ENCODE results near the gene TENM4. TPM values are rescaled to one million over a fixed set of nuclear protein-coding genes. Genes with fewer than 3 reads are reported as not detected.

Gene TENM4
- total and polyA plus RNA-seq, 2 of the 13 experiments (the other 11 are each of a cell fraction or from before 2014, with no cell fraction given): not detected

GRCh38 chr11:79402912-79403311 lies 37.9 kb downstream of the TENM4 start (continued):
- no peak for TF ChIP-seq NFAT5 (CRISPR knock-in tag; IDR thresholded peaks at IDR 0.05)
- no peak for TF ChIP-seq YEATS4 (CRISPR knock-in tag; IDR thresholded peaks at IDR 0.05; ENCODE audit: borderline replicate concordance)
- no peak for TF ChIP-seq ZFP62 (CRISPR knock-in tag; IDR thresholded peaks at IDR 0.05)

GRCh38 chr11:79400717-79401330 lies 40.0 kb downstream of the TENM4 start:
- POLR2A ChIA-PET: no interaction called here

More at GRCh38 chr11:79400717-79401330, 40.0 kb downstream of the TENM4 start:
- intact Hi-C loops (cut with micrococcal nuclease; ENCODE audit: unreplicated experiment) (loop anchor here (1.0 to 10.0 kb wide), 2 partner anchors 92 to 754 kb away; no protein-coding TSS in a partner anchor), in situ Hi-C loops (cut with HindIII; ENCODE audit: extremely low pct_ligation_motif_present, low pct_unique_long_range_greater_than_20kb) (no loop called here)
- H3K27me3 ChIP-seq (ENCODE audit: control insufficient read depth in 1 of 2, insufficient read depth in 2 of 2, low read length in 2 of 2): no peaks in the 10 kb centered on the region
- ATAC-seq (peak; percentile 89), DNase-seq (ENCODE audit: low spot score) (peak; percentile 12), FAIRE-seq (no peak)
- CTCF ChIA-PET (ENCODE audit: low intra/inter-chr PET ratio, low total read pairs): interaction anchor here (1.6 kb wide), 1 partner anchor 93 kb away, joined by 10 read pairs; no protein-coding TSS in a partner anchor
- H4K20me1 ChIP-seq (ENCODE audit: insufficient read depth, low read length): no peaks in the 10 kb centered on the region
- peak; percentile 47 for TF ChIP-seq STAG1 (CRISPR knock-in tag; IDR thresholded peaks at IDR 0.05)
- TF ChIP-seq CTCF (CRISPR knock-in tag; IDR thresholded peaks at IDR 0.05): peak; percentile 57
- no peak for TF ChIP-seq TGIF2 (CRISPR knock-in tag; IDR thresholded peaks at IDR 0.05)
- no peak for TF ChIP-seq ARNTL (CRISPR knock-in tag; IDR thresholded peaks at IDR 0.05)
- no peak for TF ChIP-seq SNAI1 (CRISPR knock-in tag; IDR thresholded peaks at IDR 0.05; ENCODE audit: borderline replicate concordance)
- no peak for TF ChIP-seq TBP (CRISPR knock-in tag; IDR thresholded peaks at IDR 0.05)
- TF ChIP-seq PLRG1 (conservative IDR thresholded peaks at IDR 0.05): no peak
- TF ChIP-seq NFE2L2 (IDR thresholded peaks at IDR 0.05; ENCODE audit: low read length): no peak
- no peak for TF ChIP-seq ETV5 (CRISPR knock-in tag; IDR thresholded peaks at IDR 0.05; ENCODE audit: borderline replicate concordance)
- no peak for TF ChIP-seq CREB1 (IDR thresholded peaks at IDR 0.05)
- no peak for TF ChIP-seq CREB1 (CRISPR knock-in tag; IDR thresholded peaks at IDR 0.05)
- peak; percentile 36; the same call in 1 of the 2 replicates for TF ChIP-seq SMC3 (IDR thresholded peaks at IDR 0.05; ENCODE audit: low read length)
- no peak for TF ChIP-seq ZBTB38 (CRISPR knock-in tag; IDR thresholded peaks at IDR 0.05)
- TF ChIP-seq ZNF775 (CRISPR knock-in tag; IDR thresholded peaks at IDR 0.05; ENCODE audit: borderline replicate concordance): no peak
- no peaks in the 10 kb centered on the region for H3K9me3 ChIP-seq (ENCODE audit: low read length)
- no peak overlapping the region for H3K9ac ChIP-seq (ENCODE audit: insufficient read depth, low read depth, low read length)
- BruUV-seq (replicated peaks): no TSS peak
- no peak overlapping the region for H3K4me3 ChIP-seq (replicated peaks in 1 of 3; ENCODE audit: insufficient read depth in 1 of 3, low read depth in 2 of 3, low read length in 3 of 3)
- H3K4me1 ChIP-seq (ENCODE audit: insufficient read depth, low read length): no peaks in the 10 kb centered on the region
- WGBS (ENCODE audit: low lambda C conversion rate): 1% methylated on average over 4 of the region's 4 CpGs
- H2AFZ ChIP-seq (ENCODE audit: low read length): no peak overlapping the region
- no peaks in the 10 kb centered on the region for H3K79me2 ChIP-seq (ENCODE audit: insufficient read depth, low read length)
- H3K36me3 ChIP-seq (replicated peaks in 1 of 2; ENCODE audit: control insufficient read depth in 1 of 2, insufficient read depth in 2 of 2, low read length in 2 of 2): no peaks in the 10 kb centered on the region
- H3K27ac ChIP-seq (ENCODE audit: extremely low read length, insufficient read depth, low read length): no peak overlapping the region
- no peak overlapping the region for H3K4me2 ChIP-seq (ENCODE audit: low read depth, low read length)

Data from HepG2 (cell line).